Cardiac muscle cell (in vitro differentiated cells and primary cell): Measurements from ENCODE around the gene INPP5E. TPM values are rescaled to one million over a fixed set of nuclear protein-coding genes. Genes with fewer than 3 reads are reported as not detected.

Source experiments
- DNase-seq, 2 donors: peaks; one replicate each; pipeline versions ENCODE4 v3.0.0 to v3.0.0-alpha.2; 2010 to 2017; ENCODE audit warnings: low read depth in 1 of 2, low spot score in 1 of 2
- H3K27ac ChIP-seq: fragments of 200-600 bp; sonication (generic); 2 replicates; pipeline ENCODE4 v1.5.1; 2016
- H3K27me3 ChIP-seq: fragments of 200-600 bp; sonication (generic); 2 replicates; pipeline ENCODE4 v1.6.0; 2016; ENCODE audit warnings: control low read depth
- H3K36me3 ChIP-seq: fragments of 200-600 bp; sonication (generic); 2 replicates; pipeline ENCODE4 v1.5.1; 2016; ENCODE audit warnings: control low read depth
- H3K4me1 ChIP-seq: fragments of 200-600 bp; sonication (generic); 2 replicates; pipeline ENCODE4 v1.8.1; 2017; ENCODE audit warnings: low read depth, mild to moderate bottlenecking, mixed run types
- H3K4me3 ChIP-seq: fragments of 200-600 bp; sonication (generic); 2 replicates; pipeline ENCODE4 v1.5.1; 2016; ENCODE audit warnings: mild to moderate bottlenecking
- H3K9me3 ChIP-seq: fragments of 200-600 bp; sonication (generic); 2 replicates; pipeline ENCODE4 v1.5.1; 2017; ENCODE audit warnings: low read depth, mild to moderate bottlenecking, control low read depth
- polyA plus RNA-seq: library from polyadenylated mRNA; unstranded; fragments of >200 nt; fragmentation: Nextera tagmentation; extraction: Ambion mirVana; gene quantifications from 2 replicates; pipeline ENCODE4 v1.2.1, GENCODE V29; 2016
- total RNA-seq: library from RNA; depleted of rRNA; stranded (reverse); fragments of >200 nt; gene quantifications from 2 replicates; pipeline ENCODE4 v1.2.3, GENCODE V29; 2016
- TF ChIP-seq, protein P1 (sequence below): IDR thresholded peaks from 2 replicates; pipeline ENCODE4 v1.5.1; 2012; ENCODE audit warnings: low read depth, mild to moderate bottlenecking, low read length

Gene INPP5E
- total and polyA plus RNA-seq, 2 experiments from 2014 or later, result 14.9 to 26.8 TPM

GRCh38 chr9:136442265-136442664, 2.6 kb upstream of the INPP5E start:
- H3K27me3 ChIP-seq, result no peaks in the 10 kb centered on the region
- H3K36me3 ChIP-seq, result peaks cover 36% of the 10 kb centered on the region
- no peak overlapping the region for H3K27ac ChIP-seq
- H3K4me3 ChIP-seq, result no peak overlapping the region
- TF ChIP-seq, protein P1, sequence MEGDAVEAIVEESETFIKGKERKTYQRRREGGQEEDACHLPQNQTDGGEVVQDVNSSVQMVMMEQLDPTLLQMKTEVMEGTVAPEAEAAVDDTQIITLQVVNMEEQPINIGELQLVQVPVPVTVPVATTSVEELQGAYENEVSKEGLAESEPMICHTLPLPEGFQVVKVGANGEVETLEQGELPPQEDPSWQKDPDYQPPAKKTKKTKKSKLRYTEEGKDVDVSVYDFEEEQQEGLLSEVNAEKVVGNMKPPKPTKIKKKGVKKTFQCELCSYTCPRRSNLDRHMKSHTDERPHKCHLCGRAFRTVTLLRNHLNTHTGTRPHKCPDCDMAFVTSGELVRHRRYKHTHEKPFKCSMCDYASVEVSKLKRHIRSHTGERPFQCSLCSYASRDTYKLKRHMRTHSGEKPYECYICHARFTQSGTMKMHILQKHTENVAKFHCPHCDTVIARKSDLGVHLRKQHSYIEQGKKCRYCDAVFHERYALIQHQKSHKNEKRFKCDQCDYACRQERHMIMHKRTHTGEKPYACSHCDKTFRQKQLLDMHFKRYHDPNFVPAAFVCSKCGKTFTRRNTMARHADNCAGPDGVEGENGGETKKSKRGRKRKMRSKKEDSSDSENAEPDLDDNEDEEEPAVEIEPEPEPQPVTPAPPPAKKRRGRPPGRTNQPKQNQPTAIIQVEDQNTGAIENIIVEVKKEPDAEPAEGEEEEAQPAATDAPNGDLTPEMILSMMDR, result no peak
- DNase-seq, result no peak
- peaks cover 4% of the 10 kb centered on the region for H3K4me1 ChIP-seq
- no peaks in the 10 kb centered on the region for H3K9me3 ChIP-seq

DNA sequence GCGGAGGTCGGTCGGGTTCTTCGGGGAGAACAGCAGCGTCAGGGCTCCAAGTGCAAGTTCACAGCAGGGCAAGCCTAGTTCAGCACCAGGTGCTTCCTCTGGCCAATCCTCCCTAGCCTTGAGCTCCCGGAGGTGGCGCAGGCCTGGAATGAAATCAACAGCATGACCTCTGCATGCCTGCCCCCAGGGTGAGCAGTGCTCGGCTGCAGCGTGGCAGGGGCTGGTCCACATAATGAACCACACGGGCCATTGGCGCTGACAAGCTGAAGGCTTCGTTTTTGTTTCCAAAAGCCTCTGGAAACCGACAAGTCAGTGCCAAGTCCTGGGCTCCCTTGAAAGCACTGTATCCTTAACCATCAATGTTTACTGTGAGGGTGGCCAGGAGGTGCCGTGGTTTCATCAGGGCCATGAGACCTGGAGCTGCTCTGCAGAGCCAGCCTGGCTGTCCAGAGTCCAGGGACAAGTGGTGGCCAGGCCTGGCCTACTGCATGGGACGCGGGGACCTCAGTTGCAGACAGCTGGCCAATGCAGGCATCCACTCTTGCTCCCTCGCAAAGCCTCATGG, 2.1 kb upstream of the INPP5E start:
- DNase-seq, result no peak
- Histone ChIP-seq H3K36me3 (peaks cover 34% of the 10 kb centered on the region), H3K27ac (no peak overlapping the region), H3K4me1 (peaks cover 6% of the 10 kb centered on the region), H3K27me3 (no peaks in the 10 kb centered on the region), H3K9me3 (no peaks in the 10 kb centered on the region), H3K4me3 (no peak overlapping the region)
- TF ChIP-seq, protein P1, result no peak

GRCh38 chr9:136441191-136441680, 1.6 kb upstream of the INPP5E start:
- DNase-seq, result no peak
- TF ChIP-seq, protein P1, result no peak
- peaks cover 6% of the 10 kb centered on the region for H3K4me1 ChIP-seq
- no peak overlapping the region for H3K4me3 ChIP-seq
- peaks cover 30% of the 10 kb centered on the region for H3K36me3 ChIP-seq
- no peaks in the 10 kb centered on the region for H3K27me3 ChIP-seq
- no peak overlapping the region for H3K27ac ChIP-seq
- no peaks in the 10 kb centered on the region for H3K9me3 ChIP-seq

GRCh38 chr9:136438548-136439480, 831 bp downstream of the INPP5E start:
- Histone ChIP-seq H3K4me3 (peak overlapping the region; percentile 99), H3K36me3 (peaks cover 18% of the 10 kb centered on the region), H3K9me3 (no peaks in the 10 kb centered on the region), H3K27me3 (no peaks in the 10 kb centered on the region), H3K27ac (peak overlapping the region; percentile 64), H3K4me1 (peaks cover 6% of the 10 kb centered on the region)
- TF ChIP-seq, protein P1, result no peak
- peak; percentile 26 to 48 for DNase-seq

DNA sequence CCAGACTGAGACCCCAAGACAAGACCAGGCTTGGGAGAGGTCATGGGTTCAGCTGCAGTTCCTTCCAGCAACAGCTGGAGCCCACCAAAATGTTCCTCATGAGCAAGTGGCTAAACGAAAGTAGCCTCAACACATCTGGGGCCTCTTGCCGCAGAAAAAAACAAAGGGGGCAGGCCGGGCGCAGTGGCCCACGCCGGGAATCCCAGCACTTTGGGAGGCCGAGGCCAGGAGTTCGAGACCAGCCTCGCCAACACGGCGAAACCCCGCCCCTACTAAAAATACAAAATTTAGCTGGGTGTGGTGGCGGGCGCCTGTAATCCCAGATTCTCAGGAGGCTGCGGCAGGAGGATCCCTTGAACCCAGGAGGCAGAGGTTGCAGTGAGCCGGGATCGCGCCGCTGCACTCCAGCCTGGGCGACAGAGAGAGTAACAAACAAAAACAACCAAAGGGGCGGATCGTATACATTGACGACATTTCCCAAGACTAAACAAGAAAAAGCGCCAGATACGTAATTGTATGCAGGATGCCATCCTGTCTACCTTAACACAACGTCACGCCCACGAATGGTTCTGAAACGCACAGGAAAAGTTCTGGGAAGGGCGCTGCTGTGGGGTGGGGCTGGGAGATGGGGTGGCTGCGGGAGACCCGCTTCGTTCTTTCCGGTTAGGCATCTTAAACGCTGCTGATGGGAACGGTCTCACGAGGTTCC, 1.7 kb downstream of the INPP5E start:
- no peak for DNase-seq
- TF ChIP-seq, protein P1, result no peak
- H3K4me1 ChIP-seq, result peaks cover 6% of the 10 kb centered on the region
- H3K9me3 ChIP-seq, result no peaks in the 10 kb centered on the region
- H3K36me3 ChIP-seq, result peaks cover 11% of the 10 kb centered on the region
- H3K27me3 ChIP-seq, result no peaks in the 10 kb centered on the region
- H3K4me3 ChIP-seq, result peak overlapping the region; percentile 99
- H3K27ac ChIP-seq, result no peak overlapping the region
